B cell (primary cell): Measurements from ENCODE around the gene B9D1. TPM values are rescaled to one million over a fixed set of nuclear protein-coding genes. Genes with fewer than 3 reads are reported as not detected.

Experiments used
- ATAC-seq: fragments of 200-7000 bp; cut with Tn5 transposase; one replicate; pipeline ENCODE4 v1.10.0; 2021; ENCODE audit warnings: low read depth, mild to moderate bottlenecking, moderate number of reproducible peaks, moderate library complexity
- CTCF ChIA-PET: fragments of 350-600 bp; sonication (Branson Sonifier 250); formaldehyde crosslinking; loops from one replicate; lab custom pipeline; 2021; ENCODE audit warnings: antibody characterized with exemption, inconsistent platforms; lab: Charles Lee
- POLR2A ChIA-PET: fragments of 350-600 bp; sonication (Branson Sonifier 250); formaldehyde crosslinking; loops from one replicate; lab custom pipeline; 2021; ENCODE audit warnings: antibody characterized with exemption; lab: Charles Lee
- DNase-seq: peaks from one replicate; pipeline ENCODE4 v3.0.0; 2013
- H2AFZ ChIP-seq: 2 replicates; pipeline ENCODE4 v1.6.1; 2012; ENCODE audit warnings: mild to moderate bottlenecking, low read depth, low read length; ENCODE audit not compliant: insufficient read depth, poor library complexity, severe bottlenecking
- H3K27ac ChIP-seq, 2 donors: 1 replicate in 1 of 2; 2 replicates in 1 of 2; pipeline ENCODE4 v1.5.1; 2012 to 2013; ENCODE audit warnings: low read length in 2 of 2, mild to moderate bottlenecking in 2 of 2, moderate library complexity in 1 of 2
- H3K27me3 ChIP-seq, 4 experiments: fragments of 200-600 bp in 1 of 4; sonication (generic) in 1 of 4; replicated peaks in 1 of 4; 1 replicate in 2 of 4; 2 replicates in 2 of 4; pipeline versions ENCODE4 v1.6.1 to v1.7.0; 2013 to 2016; ENCODE audit warnings: low read length in 3 of 4, mild to moderate bottlenecking in 2 of 4, mixed read lengths in 1 of 4, moderate library complexity in 1 of 4; ENCODE audit not compliant: insufficient read depth in 4 of 4, control insufficient read depth in 3 of 4; ENCODE audit errors: control extremely low read depth in 1 of 4
- H3K36me3 ChIP-seq, 2 experiments: replicated peaks in 1 of 2; 1 replicate in 1 of 2; 2 replicates in 1 of 2; pipeline versions ENCODE4 v1.6.1 to v1.7.1; 2013; ENCODE audit warnings: low read length in 1 of 2; ENCODE audit not compliant: insufficient read depth in 2 of 2, control insufficient read depth in 1 of 2; ENCODE audit errors: control extremely low read depth in 1 of 2, extremely low read depth in 1 of 2
- H3K4me1 ChIP-seq, 2 donors: fragments of 200-600 bp in 1 of 2; sonication (generic) in 1 of 2; 1 replicate in 1 of 2; 2 replicates in 1 of 2; pipeline versions ENCODE4 v1.5.1 to v1.6.1; 2013 to 2017; ENCODE audit warnings: low read length in 2 of 2; ENCODE audit not compliant: control insufficient read depth in 2 of 2, insufficient read depth in 2 of 2
- H3K4me2 ChIP-seq: replicated peaks from 2 replicates; pipeline ENCODE3; 2012; ENCODE audit warnings: mild to moderate bottlenecking, low read depth, low read length; ENCODE audit not compliant: poor library complexity, severe bottlenecking
- H3K4me3 ChIP-seq, 5 experiments: fragments of 200-600 bp in 1 of 5; sonication (generic) in 1 of 5; 1 replicate in 3 of 5; 2 replicates in 2 of 5; pipeline versions ENCODE4 v1.5.1 to v1.7.0; 2011 to 2016; ENCODE audit warnings: low read length in 4 of 5, mild to moderate bottlenecking in 4 of 5, low read depth in 2 of 5, control low read depth in 1 of 5, moderate library complexity in 1 of 5; ENCODE audit not compliant: insufficient read depth in 1 of 5; ENCODE audit errors: control extremely low read depth in 1 of 5, extremely low read depth in 1 of 5
- H3K79me2 ChIP-seq: fragments of 200-600 bp; sonication (generic); one replicate; pipeline ENCODE4 v1.6.0; 2016; ENCODE audit warnings: low read length; ENCODE audit not compliant: control insufficient read depth, insufficient read depth
- H3K9ac ChIP-seq: fragments of 200-600 bp; sonication (generic); 2 replicates; pipeline ENCODE4 v1.6.1; 2017; ENCODE audit warnings: mild to moderate bottlenecking, low read length, moderate library complexity
- H3K9me3 ChIP-seq, 3 donors: one replicate each; pipeline versions ENCODE4 v1.6.1 to v1.7.1; 2013; ENCODE audit warnings: low read length in 2 of 3; ENCODE audit not compliant: control insufficient read depth in 2 of 3, insufficient read depth in 1 of 3; ENCODE audit errors: control extremely low read depth in 1 of 3
- H4K20me1 ChIP-seq: 2 replicates; pipeline ENCODE4 v1.6.0; 2012; ENCODE audit warnings: mild to moderate bottlenecking, low read length; ENCODE audit not compliant: insufficient read depth, control insufficient read depth, poor library complexity, severe bottlenecking
- H3K27ac Mint-ChIP-seq: one replicate; pipeline ENCODE4 v1.8.0; 2021; ENCODE audit warnings: mixed read lengths
- H3K27me3 Mint-ChIP-seq: one replicate; pipeline ENCODE4 v1.8.0; 2021; ENCODE audit warnings: mixed read lengths
- H3K4me1 Mint-ChIP-seq: one replicate; pipeline ENCODE4 v1.8.0; 2021; ENCODE audit warnings: mixed read lengths
- H3K4me3 Mint-ChIP-seq: one replicate; pipeline ENCODE4 v1.8.0; 2021; ENCODE audit warnings: mixed read lengths
- H3K9me3 Mint-ChIP-seq: one replicate; pipeline ENCODE4 v1.8.0; 2022; ENCODE audit warnings: mixed read lengths; ENCODE audit not compliant: insufficient read depth
- EZH2 ChIP-seq: IDR thresholded peaks from 2 replicates; pipeline ENCODE4 v1.6.1; 2012; ENCODE audit warnings: borderline replicate concordance, low read depth, mild to moderate bottlenecking, moderate library complexity, low read length; ENCODE audit not compliant: insufficient read depth, poor library complexity, severe bottlenecking
- WGBS: methylation state at CpG from one replicate; pipeline ENCODE4 v1.1.5; 2013; ENCODE audit warnings: missing lambda C conversion rate; ENCODE audit not compliant: insufficient coverage; 5-methylcytosine and 5-hydroxymethylcytosine counted together
- intact Hi-C: fragments of 100-400 bp; cut with micrococcal nuclease; formaldehyde crosslinking; loops from one replicate; pipeline ENCODE4 v1.10.0; 2022
- polyA plus RNA-seq: library from polyadenylated mRNA; depleted of rRNA; stranded (reverse); fragments of >200 nt; gene quantifications from 2 replicates; pipeline ENCODE4 v1.2.3, GENCODE V29; 2012
- total RNA-seq, 2 donors: library from RNA; stranded (reverse); fragments of 120-200 nt in 1 of 2; gene quantifications; 1 replicate in 1 of 2; 2 replicates in 1 of 2; pipeline versions ENCODE4 v1.2.3 to v1.2.4, GENCODE V29; 2013 to 2022
- TF ChIP-seq, protein P1 (sequence below): fragments of 200-600 bp; IDR thresholded peaks from one replicate; pipeline ENCODE4 v1.8.0; 2022; ENCODE audit warnings: antibody characterized with exemption, mild to moderate bottlenecking

B9D1 gene
- total and polyA plus RNA-seq, 2 donors (not counting 1 experiment from before 2014, with no cell fraction given) = 2.5 to 6.9 TPM

- 83% methylated on average over 1 of the region's 2 CpGs for WGBS
- peak overlapping the region; percentile 96 for H3K9ac ChIP-seq
- ATAC-seq (no peak), DNase-seq (no peak)
- H4K20me1 ChIP-seq = no peaks in the 10 kb centered on the region
- peaks cover 25 to 34% of the 10 kb centered on the region in 2 donors for H3K4me1 ChIP-seq
- peaks cover 0 to 25% of the 10 kb centered on the region in 2 experiments for H3K36me3 ChIP-seq
- Mint-ChIP-seq H3K4me1 (peaks cover 39% of the 10 kb centered on the region), H3K4me3 (peak overlapping the region; percentile 99), H3K27me3 (no peaks in the 10 kb centered on the region), H3K27ac (peak overlapping the region; percentile 99), H3K9me3 (no peaks in the 10 kb centered on the region)
- H3K79me2 ChIP-seq = peaks cover 26% of the 10 kb centered on the region
- peaks cover 0 to 4% (median 0%) of the 10 kb centered on the region in 3 donors for H3K9me3 ChIP-seq
- CTCF ChIA-PET = interaction anchor here (1.2 to 4.9 kb wide), 4 partner anchors 13 to 389 kb away, joined by 4 to 110 read pairs (median 15); partner anchors contain the start of gene B9D1
- H2AFZ ChIP-seq = peak overlapping the region; percentile 97
- POLR2A ChIA-PET = no interaction called here
- H3K4me3 ChIP-seq = peak overlapping the region in 3 of 5 experiments; percentile 87 to 96 (median 91)
- peak overlapping the region in 1 of 2 donors; percentile 86 for H3K27ac ChIP-seq
- peak overlapping the region; percentile 99 for H3K4me2 ChIP-seq
- intact Hi-C loops = loop anchor here (5.0 to 10.0 kb wide), 2 partner anchors 70 to 522 kb away; partner anchors contain the start of gene PRPSAP2
- H3K27me3 ChIP-seq = no peaks in the 10 kb centered on the region
- TF ChIP-seq, protein P1, sequence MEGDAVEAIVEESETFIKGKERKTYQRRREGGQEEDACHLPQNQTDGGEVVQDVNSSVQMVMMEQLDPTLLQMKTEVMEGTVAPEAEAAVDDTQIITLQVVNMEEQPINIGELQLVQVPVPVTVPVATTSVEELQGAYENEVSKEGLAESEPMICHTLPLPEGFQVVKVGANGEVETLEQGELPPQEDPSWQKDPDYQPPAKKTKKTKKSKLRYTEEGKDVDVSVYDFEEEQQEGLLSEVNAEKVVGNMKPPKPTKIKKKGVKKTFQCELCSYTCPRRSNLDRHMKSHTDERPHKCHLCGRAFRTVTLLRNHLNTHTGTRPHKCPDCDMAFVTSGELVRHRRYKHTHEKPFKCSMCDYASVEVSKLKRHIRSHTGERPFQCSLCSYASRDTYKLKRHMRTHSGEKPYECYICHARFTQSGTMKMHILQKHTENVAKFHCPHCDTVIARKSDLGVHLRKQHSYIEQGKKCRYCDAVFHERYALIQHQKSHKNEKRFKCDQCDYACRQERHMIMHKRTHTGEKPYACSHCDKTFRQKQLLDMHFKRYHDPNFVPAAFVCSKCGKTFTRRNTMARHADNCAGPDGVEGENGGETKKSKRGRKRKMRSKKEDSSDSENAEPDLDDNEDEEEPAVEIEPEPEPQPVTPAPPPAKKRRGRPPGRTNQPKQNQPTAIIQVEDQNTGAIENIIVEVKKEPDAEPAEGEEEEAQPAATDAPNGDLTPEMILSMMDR = no peak
- TF ChIP-seq EZH2 = no peak
Observed at GRCh38 chr17:19376811-19377210, 14.3 kb upstream of the B9D1 start.

DNA sequence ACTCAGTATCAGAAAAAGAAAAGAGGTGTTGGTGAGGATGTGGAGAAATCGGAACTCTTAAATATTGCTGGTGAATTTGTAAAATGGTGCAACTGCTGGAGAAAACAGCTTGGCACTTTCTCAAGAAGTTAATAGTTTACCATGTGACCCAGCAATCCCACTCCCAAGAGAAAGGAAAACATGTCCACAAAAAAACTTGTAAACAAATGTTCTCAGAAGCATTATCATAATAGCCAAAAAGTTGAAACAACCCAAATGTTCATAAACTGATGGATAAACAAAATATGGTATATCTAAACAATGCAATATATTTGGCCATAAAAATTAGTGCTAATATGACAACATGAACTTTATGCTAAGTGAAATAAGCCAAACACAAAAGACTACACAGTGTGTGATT lies 13.2 kb upstream of the B9D1 start:
- Histone ChIP-seq H3K9me3 (peaks cover 0 to 4% (median 0%) of the 10 kb centered on the region in 3 donors), H3K79me2 (peaks cover 26% of the 10 kb centered on the region), H3K27ac (no peak overlapping the region), H3K4me1 (peaks cover 36 to 45% of the 10 kb centered on the region in 2 donors), H3K4me3 (no peak overlapping the region), H3K9ac (no peak overlapping the region), H3K27me3 (no peaks in the 10 kb centered on the region), H4K20me1 (no peaks in the 10 kb centered on the region), H3K36me3 (peaks cover 0 to 14% of the 10 kb centered on the region in 2 experiments), H3K4me2 (no peak overlapping the region), H2AFZ (no peak overlapping the region)
- WGBS = no CpG with 5 or more reads among the region's 1 CpG
- ChIA-PET CTCF (interaction anchor here (4.1 kb wide), 1 partner anchor 13 kb away, joined by 22 read pairs; the partner anchor contains the start of gene B9D1), POLR2A (interaction anchor here (0.6 kb wide), 1 partner anchor 376 kb away, joined by 9 read pairs; no protein-coding TSS in a partner anchor)
- Mint-ChIP-seq H3K9me3 (no peaks in the 10 kb centered on the region), H3K4me3 (peak overlapping the region; percentile 67), H3K27ac (peak overlapping the region; percentile 17), H3K27me3 (no peaks in the 10 kb centered on the region), H3K4me1 (peaks cover 50% of the 10 kb centered on the region)
- ATAC-seq (no peak), DNase-seq (no peak)
- TF ChIP-seq, protein P1 = no peak
- no peak for TF ChIP-seq EZH2
- intact Hi-C loops = loop anchor here (5.0 to 10.0 kb wide), 2 partner anchors 68 to 521 kb away; partner anchors contain the start of gene PRPSAP2
